Vagina (tissue), 2 donors: ENCODE measurements around the gene SPX.

Experiments used
- CTCF ChIP-seq, 3 experiments: fragments of 450-650 bp in 2 of 3; fragments of 200-600 bp in 1 of 3; sonication (generic) in 1 of 3; IDR thresholded peaks; one replicate each; pipeline ENCODE4 v1.5.1; 2017 to 2019; ENCODE audit warnings: antibody characterized with exemption in 3 of 3, mild to moderate bottlenecking in 2 of 3, moderate library complexity in 2 of 3
- POLR2AphosphoS5 ChIP-seq, 2 donors: sonication (generic); formaldehyde crosslinking; IDR thresholded peaks; one replicate each; pipeline ENCODE4 v1.9.0; 2017; ENCODE audit warnings: antibody characterized with exemption in 2 of 2, mild to moderate bottlenecking in 2 of 2, low read depth in 1 of 2; ENCODE audit not compliant: insufficient read depth in 1 of 2

- TF ChIP-seq CTCF (IDR thresholded peaks at IDR 0.05) (no peak), POLR2AphosphoS5 (IDR thresholded peaks at IDR 0.05; ENCODE audit: insufficient read depth in 1 of 2, low read depth in 1 of 2) (no peak)
These were observed 36.8 kb downstream of the SPX start for GRCh38 chr12:21562859-21563258.
